Measurements from ENCODE around the gene FANCC. TPM values are rescaled to one million over a fixed set of nuclear protein-coding genes. Genes with fewer than 3 reads are reported as not detected.

Gene FANCC
- total and polyA plus RNA-seq, 2 of the 13 experiments (the other 11 are each of a cell fraction or from before 2014, with no cell fraction given): 7.4 to 8.6 TPM

DNA sequence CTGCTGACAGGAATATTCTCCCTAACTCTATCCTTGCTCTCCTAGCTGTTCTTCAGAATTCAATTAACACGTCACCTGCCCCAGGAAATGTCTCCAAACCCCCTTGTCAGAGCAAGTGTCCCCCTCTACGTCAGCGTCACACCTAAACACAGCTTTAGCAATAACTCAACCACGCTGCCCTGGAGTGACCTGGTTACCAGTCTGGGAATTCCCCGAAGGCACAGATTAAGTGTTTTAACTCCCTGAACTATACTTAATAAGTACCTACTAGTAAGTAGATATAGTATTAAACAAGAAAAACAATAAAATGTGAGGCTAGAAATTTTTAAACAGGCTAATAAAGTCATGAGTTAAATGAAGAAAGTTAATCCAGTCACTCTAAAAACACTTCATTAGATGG lies 78.4 kb downstream of the FANCC start (continued):
- TF ChIP-seq ZNF598 (CRISPR knock-in tag; IDR thresholded peaks at IDR 0.05; ENCODE audit: borderline replicate concordance) (no peak), ZNF296 (CRISPR knock-in tag; conservative IDR thresholded peaks at IDR 0.05) (no peak), ZBTB21 (CRISPR knock-in tag; IDR thresholded peaks at IDR 0.05) (no peak)
- TF ChIP-seq, protein P1, sequence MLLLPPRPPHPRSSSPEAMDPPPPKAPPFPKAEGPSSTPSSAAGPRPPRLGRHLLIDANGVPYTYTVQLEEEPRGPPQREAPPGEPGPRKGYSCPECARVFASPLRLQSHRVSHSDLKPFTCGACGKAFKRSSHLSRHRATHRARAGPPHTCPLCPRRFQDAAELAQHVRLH (CRISPR knock-in tag; IDR thresholded peaks at IDR 0.05; ENCODE audit: borderline replicate concordance, low read depth): no peak
- TF ChIP-seq, protein P2, sequence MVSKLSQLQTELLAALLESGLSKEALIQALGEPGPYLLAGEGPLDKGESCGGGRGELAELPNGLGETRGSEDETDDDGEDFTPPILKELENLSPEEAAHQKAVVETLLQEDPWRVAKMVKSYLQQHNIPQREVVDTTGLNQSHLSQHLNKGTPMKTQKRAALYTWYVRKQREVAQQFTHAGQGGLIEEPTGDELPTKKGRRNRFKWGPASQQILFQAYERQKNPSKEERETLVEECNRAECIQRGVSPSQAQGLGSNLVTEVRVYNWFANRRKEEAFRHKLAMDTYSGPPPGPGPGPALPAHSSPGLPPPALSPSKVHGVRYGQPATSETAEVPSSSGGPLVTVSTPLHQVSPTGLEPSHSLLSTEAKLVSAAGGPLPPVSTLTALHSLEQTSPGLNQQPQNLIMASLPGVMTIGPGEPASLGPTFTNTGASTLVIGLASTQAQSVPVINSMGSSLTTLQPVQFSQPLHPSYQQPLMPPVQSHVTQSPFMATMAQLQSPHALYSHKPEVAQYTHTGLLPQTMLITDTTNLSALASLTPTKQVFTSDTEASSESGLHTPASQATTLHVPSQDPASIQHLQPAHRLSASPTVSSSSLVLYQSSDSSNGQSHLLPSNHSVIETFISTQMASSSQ (IDR thresholded peaks at IDR 0.05; ENCODE audit: low read depth): no peak
- TF ChIP-seq, protein P2 (CRISPR knock-in tag; IDR thresholded peaks at IDR 0.05; ENCODE audit: borderline replicate concordance): no peak

DNA sequence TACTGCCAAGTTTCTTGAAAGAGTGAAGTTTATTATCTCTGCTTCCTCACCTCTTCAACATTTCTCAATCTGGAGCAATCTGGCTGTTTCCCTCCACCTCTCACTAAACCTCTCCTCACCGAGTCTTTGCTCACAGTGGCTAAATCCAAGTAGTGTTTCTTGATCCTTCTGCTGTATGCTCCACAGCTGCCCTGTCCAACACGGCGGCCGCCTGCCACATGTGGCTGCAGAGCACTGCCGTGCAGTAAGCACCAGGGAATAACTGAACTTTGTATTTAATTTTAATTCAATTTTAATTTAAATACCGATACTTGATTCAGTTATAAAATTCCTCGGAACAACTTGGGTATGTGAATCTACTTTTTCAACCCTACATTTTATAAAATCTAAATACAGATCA lies 80.2 kb downstream of the FANCC start:
- in situ Hi-C loops (cut with HindIII; ENCODE audit: extremely low pct_ligation_motif_present, low pct_unique_long_range_greater_than_20kb): no loop called here
- Histone ChIP-seq H3K4me1 (ENCODE audit: insufficient read depth, low read length) (peaks cover 4% of the 10 kb centered on the region; the same call in 1 of the 2 replicates), H3K27me3 (ENCODE audit: control insufficient read depth in 1 of 2, insufficient read depth in 2 of 2, low read length in 2 of 2) (no peaks in the 10 kb centered on the region), H3K4me2 (ENCODE audit: low read depth, low read length) (no peak overlapping the region), H2AFZ (ENCODE audit: low read length) (no peak overlapping the region), H3K9ac (ENCODE audit: insufficient read depth, low read depth, low read length) (no peak overlapping the region), H3K9me3 (ENCODE audit: low read length) (no peaks in the 10 kb centered on the region), H4K20me1 (ENCODE audit: insufficient read depth, low read length) (no peaks in the 10 kb centered on the region), H3K36me3 (replicated peaks in 1 of 2; ENCODE audit: control insufficient read depth in 1 of 2, insufficient read depth in 2 of 2, low read length in 2 of 2) (peaks cover 5 to 7% of the 10 kb centered on the region in 2 experiments; a peak in 4 of 5 replicates), H3K4me3 (replicated peaks in 1 of 3; ENCODE audit: insufficient read depth in 1 of 3, low read depth in 2 of 3, low read length in 3 of 3) (no peak overlapping the region), H3K27ac (ENCODE audit: extremely low read length, insufficient read depth, low read length) (no peak overlapping the region), H3K79me2 (ENCODE audit: insufficient read depth, low read length) (no peaks in the 10 kb centered on the region)
- FAIRE-seq: no peak
- no peak for ATAC-seq
- intact Hi-C loops (cut with micrococcal nuclease; ENCODE audit: unreplicated experiment): no loop called here
- POLR2A ChIA-PET: no interaction called here
- TF ChIP-seq GABPB1 (CRISPR knock-in tag; IDR thresholded peaks at IDR 0.05) (no peak), NR2F1 (CRISPR knock-in tag; IDR thresholded peaks at IDR 0.05) (no peak), MAF1 (CRISPR knock-in tag; IDR thresholded peaks at IDR 0.05; ENCODE audit: borderline replicate concordance) (no peak), PHF20 (CRISPR knock-in tag; IDR thresholded peaks at IDR 0.05) (no peak)
- TF ChIP-seq, protein P3, sequence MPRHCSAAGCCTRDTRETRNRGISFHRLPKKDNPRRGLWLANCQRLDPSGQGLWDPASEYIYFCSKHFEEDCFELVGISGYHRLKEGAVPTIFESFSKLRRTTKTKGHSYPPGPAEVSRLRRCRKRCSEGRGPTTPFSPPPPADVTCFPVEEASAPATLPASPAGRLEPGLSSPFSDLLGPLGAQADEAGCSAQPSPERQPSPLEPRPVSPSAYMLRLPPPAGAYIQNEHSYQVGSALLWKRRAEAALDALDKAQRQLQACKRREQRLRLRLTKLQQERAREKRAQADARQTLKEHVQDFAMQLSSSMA (CRISPR knock-in tag; IDR thresholded peaks at IDR 0.05): no peak
- WGBS (ENCODE audit: low lambda C conversion rate): 95% methylated on average over 7 of the region's 7 CpGs
- DNase-seq (ENCODE audit: low spot score): no peak
- CTCF ChIA-PET (ENCODE audit: low intra/inter-chr PET ratio, low total read pairs): no interaction called here
- BruUV-seq (replicated peaks): no TSS peak
